HG03196 (cell line): ENCODE data around the gene OR5K1.
A peak's percentile ranks its signal among the peaks of the same experiment; 100 is the strongest.

Source experiments
- ATAC-seq: cut with Tn5 transposase; IDR thresholded peaks from one replicate; pipeline ENCODE4 v1.9.1; 2021; ENCODE audit not compliant: unreplicated experiment

Gene OR5K1

DNA sequence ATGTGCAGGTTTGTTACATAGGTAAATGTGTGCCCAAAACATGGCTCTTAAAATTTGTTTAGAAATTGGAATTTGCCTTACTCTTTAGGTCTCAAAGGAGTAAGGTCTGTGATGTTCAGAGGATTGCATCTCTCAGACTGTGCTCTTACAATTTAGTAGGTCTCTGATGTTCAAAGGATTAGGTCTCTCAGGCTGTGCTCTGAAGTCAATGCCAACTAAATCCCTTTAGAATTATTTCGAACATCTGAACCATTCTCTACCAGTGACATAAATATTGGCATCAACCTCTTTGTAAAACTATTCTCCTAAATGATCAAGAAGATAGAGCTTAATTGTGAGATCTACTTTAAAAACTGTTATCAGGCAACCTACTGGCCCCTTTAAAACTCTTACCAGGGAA, at the start of gene OR5K1:
Gene OR5K1 (plus strand): TSS at position 301 of the 400 bp plus-strand sequence. CDS start 6,376 bp downstream, outside the sequence.
- ATAC-seq = no peak

DNA sequence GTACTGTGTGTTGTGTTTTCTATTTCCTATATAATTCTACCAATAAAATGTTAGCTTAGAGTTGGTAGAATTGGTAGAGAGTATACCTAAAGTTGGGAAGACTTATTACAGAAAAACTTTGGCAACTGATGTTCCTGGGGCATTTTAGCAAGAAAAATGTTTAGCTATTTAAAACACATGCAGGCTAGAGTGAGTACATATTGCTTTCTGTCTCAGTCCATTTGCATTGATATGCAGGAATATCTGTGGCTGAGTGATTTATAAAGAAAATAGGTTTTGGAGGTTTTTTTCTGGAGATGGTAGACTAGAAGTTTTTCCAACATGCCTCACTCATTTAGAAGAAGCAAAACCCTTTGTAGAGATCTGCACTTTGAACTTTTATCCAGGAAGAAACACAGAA, 30.4 kb upstream of the OR5K1 start:
- no peak for ATAC-seq

GRCh38 chr3:98433764-98434163, 29.2 kb upstream of the OR5K1 start:
- ATAC-seq = no peak

DNA sequence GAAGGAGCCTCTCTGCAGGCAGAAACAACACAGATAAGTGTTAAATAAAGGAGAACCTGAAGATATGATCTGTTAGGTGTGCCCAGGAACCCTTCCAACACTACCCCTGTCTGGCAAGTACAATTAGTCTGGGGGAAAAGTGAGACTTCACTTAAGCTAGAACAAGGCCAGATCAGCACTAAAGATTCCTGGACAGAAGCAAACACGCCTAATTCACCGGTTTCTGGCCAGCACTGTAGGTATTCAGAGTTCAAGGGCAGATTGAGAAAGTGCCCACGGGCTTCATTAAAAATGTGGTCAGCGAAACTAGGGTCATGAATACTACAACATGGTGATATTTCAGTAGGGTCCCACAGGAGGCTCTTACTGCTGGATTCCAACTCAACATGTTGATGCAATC, 28.6 kb upstream of the OR5K1 start:
- no peak for ATAC-seq

GRCh38 chr3:98440283-98440682, 22.7 kb upstream of the OR5K1 start:
- ATAC-seq = no peak

DNA sequence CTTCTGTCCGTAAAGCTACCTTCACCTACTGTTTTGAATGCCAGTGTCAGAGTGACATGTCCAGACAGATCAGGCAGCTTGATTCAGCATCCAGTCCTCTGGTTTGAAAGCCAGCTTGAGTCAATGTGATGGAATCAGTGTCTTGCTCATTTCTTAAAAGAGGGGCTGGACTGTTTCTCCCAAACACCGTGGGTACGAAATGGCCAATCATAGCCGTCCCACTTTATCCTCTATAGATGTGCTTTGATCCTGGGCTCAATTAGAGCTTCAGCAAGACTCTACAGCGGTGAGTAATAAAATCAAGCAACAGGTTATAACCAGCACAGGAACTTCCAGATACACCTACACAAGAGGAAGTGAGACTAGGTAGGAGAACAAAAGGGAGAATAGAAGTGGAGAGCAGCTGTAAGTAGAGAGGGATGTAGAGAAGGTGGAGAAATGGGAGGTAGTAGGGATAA, 17.0 kb upstream of the OR5K1 start:
- ATAC-seq = peak; percentile 61

- ATAC-seq = no peak
Measured at GRCh38 chr3:98449606-98450193, 13.3 kb upstream of the OR5K1 start.

GRCh38 chr3:98450372-98450771, 12.6 kb upstream of the OR5K1 start:
- ATAC-seq = no peak

- no peak for ATAC-seq
Measured at GRCh38 chr3:98453827-98454226, 9.2 kb upstream of the OR5K1 start.

GRCh38 chr3:98454929-98455328, 8.1 kb upstream of the OR5K1 start:
- ATAC-seq = no peak

GRCh38 chr3:98457543-98457942, 5.5 kb upstream of the OR5K1 start:
- no peak for ATAC-seq

- no peak for ATAC-seq
Measured at GRCh38 chr3:98460220-98460619, 2.8 kb upstream of the OR5K1 start.

GRCh38 chr3:98482717-98483482, 19.9 kb downstream of the OR5K1 start:
- ATAC-seq = no peak

DNA sequence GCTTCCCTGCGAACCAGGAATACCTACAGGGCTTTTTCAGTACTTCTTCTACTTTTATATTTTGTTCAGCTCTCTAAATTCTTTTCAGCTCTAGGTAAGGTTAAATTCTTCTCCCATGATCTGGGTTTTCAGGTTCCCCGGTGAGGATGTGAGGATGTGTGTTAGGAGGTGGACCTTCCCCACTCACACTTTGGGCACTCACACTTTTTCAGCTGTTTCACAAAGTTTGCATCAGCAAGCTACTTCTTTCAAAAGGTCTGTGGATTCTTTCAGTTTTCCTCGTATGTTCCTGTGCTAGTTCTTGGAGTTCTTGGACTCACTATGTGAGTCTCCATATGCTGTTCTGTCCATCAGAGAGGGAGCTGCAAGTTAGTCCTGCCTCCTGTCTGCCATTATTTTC, 20.6 kb downstream of the OR5K1 start:
- no peak for ATAC-seq

DNA sequence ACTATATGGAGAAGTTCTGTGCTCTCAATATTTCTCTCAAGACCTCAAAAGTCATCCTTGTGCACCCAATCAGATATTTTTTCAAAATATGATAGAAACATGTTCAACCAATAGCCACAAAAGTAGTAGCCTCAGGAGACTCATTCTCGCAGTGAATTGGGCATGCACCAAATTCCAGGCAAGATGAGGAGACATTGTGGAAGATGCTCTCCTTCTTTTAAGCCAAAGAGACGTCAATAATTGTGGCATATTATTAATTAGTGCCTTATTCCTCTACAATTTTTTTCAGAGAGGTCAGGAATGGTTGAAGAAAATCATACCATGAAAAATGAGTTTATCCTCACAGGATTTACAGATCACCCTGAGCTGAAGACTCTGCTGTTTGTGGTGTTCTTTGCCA, 34.4 kb downstream of the OR5K1 start, which contains the start of gene OR5K2:
Gene OR5K2 (plus strand): TSS at position 301 of the 400 bp plus-strand sequence. CDS start 0 bp downstream, at position 301.
- ATAC-seq = no peak

GRCh38 chr3:98500019-98500418, 37.0 kb downstream of the OR5K1 start:
- no peak for ATAC-seq

- ATAC-seq = no peak
Measured at GRCh38 chr3:98501270-98501669, 38.3 kb downstream of the OR5K1 start.

DNA sequence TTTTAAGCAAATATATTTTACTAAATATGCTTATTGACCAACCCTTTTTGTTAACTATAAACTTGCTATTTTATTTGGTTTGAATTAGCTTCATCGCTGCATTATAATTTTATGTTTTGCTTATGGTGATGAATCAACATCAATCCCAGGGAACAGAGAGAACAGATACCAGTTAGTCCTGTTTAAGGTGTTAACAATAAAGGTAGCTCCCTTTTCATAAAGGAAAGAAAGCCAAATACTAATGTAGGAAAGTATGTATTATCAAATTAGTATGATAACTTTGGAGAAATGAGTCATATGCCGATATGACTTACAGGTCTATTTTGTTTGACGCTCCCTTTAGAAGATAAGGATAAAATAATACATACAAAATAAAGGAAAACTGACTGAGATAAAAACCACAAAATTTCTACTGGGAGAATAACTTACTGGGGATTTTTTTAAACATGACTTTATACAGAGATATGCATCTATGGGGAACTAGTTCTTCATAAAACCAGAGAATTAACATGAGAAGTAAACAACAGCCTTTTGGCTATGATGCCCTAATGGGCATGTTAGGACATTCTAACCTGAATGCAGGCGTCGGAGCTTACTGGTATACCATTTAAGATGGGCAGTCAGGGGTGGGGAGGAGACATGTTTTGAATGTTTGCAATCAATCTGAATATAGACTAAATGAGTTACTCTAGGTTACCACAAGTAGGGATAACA, 39.0 kb downstream of the OR5K1 start:
- no peak for ATAC-seq

DNA sequence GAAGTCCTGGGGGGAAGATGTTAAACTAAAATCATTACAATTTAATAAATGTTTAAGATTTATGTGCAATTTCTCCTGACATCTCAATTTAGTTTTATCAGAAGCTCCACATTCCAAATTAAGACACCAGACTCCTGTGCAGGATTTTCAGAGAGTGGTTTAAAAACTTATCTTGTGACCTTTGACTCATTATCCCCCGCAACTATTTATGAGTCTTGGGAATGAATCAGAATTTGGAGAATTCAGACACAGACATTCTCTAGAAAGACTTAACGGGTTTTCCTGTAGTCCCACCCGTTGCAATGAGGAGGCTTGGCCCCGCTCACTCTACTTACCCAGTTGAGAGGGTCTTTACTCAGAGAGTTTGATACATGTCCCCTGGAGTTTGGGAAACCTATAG, 41.5 kb downstream of the OR5K1 start:
- ATAC-seq = no peak

DNA sequence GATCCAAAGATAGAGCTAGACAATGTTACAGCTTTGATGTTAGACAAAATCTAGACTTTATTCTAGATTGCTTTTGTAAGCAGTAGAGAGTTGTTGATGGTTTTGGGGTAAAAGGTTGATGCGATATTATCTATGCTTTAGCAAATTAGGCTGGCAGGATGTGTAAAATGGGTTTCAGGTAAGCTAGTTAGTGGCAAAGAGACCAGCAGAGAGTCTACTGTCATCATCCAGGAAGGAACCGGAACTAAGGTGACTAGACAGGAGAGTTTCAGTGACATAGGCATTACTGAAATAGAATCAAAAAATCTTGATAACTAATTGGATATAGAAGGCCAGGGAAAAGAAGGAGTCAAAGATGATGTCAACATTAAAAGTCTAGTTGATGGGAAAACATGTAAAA, 45.6 kb downstream of the OR5K1 start:
- ATAC-seq = no peak

GRCh38 chr3:98512576-98512975, 49.6 kb downstream of the OR5K1 start:
- ATAC-seq = no peak

DNA sequence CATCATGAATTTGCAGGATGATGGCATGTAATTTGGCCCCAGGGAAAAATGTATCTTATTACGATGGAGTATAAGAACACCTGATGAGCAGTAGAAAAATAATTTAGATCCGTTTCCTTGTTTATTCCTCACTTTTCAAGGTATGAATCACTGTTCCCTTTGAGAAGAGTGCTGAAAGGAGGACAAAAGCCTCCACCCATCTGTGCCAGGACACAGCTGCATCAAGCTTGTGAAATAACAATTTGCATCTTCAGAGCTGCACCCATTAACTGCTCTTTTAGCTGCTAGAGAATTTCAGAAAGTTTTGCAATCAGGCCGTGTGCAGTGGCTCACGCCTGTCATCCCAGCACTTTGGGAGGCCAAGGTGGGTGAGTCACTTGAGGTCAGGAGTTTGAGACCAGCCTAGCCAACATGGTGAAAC, 50.1 kb downstream of the OR5K1 start:
- ATAC-seq = no peak
